Left ventricle myocardium superior (tissue), 1 donor: ENCODE data around the gene NUDT1. TPM values are rescaled to one million over a fixed set of nuclear protein-coding genes. Genes with fewer than 3 reads are reported as not detected.

Source experiments
- ATAC-seq: fragments of 200-7000 bp; cut with Tn5 transposase; one replicate; pipeline ENCODE4 v1.9.1; 2020; ENCODE audit warnings: mild to moderate bottlenecking, moderate library complexity
- DNase-seq: peaks from one replicate; pipeline ENCODE4 v3.0.0-alpha.2; 2020
- intact Hi-C: fragments of 100-400 bp; cut with micrococcal nuclease; formaldehyde crosslinking; loops from one replicate; pipeline ENCODE4 v1.11.0; 2022
- total RNA-seq: library from RNA; stranded (reverse); fragmentation: NEBNext Ultra II Directional; extraction: Animal tissue kit (Norgen Biotek cat#: 25700); gene quantifications from one replicate; pipeline ENCODE4 v1.2.1, GENCODE V29; 2021
- donor health status: DM: no; HTN: yes; CAD: no; lungs with severe emphysema.

Gene NUDT1
- total RNA-seq, 1 donor from 2014 or later, result 13.2 TPM

- no peak for ATAC-seq
- intact Hi-C loops, result no loop called here
- DNase-seq, result no peak
These were observed 22.0 kb upstream of the NUDT1 start for GRCh38 chr7:2220030-2220429.

GRCh38 chr7:2220506-2220905 is 21.5 kb upstream of the NUDT1 start:
- no peak for DNase-seq
- intact Hi-C loops, result no loop called here
- no peak for ATAC-seq

- intact Hi-C loops, result no loop called here
- DNase-seq (no peak), ATAC-seq (no peak)
These were observed 21.1 kb upstream of the NUDT1 start for GRCh38 chr7:2220954-2221353.

GRCh38 chr7:2222516-2222915 is 19.5 kb upstream of the NUDT1 start:
- intact Hi-C loops, result no loop called here
- ATAC-seq (no peak), DNase-seq (no peak)

GRCh38 chr7:2223321-2223720 is 18.7 kb upstream of the NUDT1 start:
- intact Hi-C loops, result no loop called here
- ATAC-seq (no peak), DNase-seq (no peak)

GRCh38 chr7:2224491-2224928 is 17.5 kb upstream of the NUDT1 start:
- ATAC-seq (no peak), DNase-seq (no peak)
- intact Hi-C loops, result no loop called here

GRCh38 chr7:2224934-2225333 is 17.1 kb upstream of the NUDT1 start:
- DNase-seq (no peak), ATAC-seq (peak; percentile 83)

GRCh38 chr7:2225336-2225735 is 16.7 kb upstream of the NUDT1 start:
- ATAC-seq, result peak; percentile 48
- DNase-seq, result no peak
- intact Hi-C loops, result no loop called here

More at GRCh38 chr7:2224934-2225333, 17.1 kb upstream of the NUDT1 start:
- intact Hi-C loops, result no loop called here

GRCh38 chr7:2225830-2226229 is 16.2 kb upstream of the NUDT1 start:
- intact Hi-C loops, result no loop called here
- DNase-seq, result no peak
- ATAC-seq, result no peak

GRCh38 chr7:2227699-2228098 is 14.3 kb upstream of the NUDT1 start:
- intact Hi-C loops, result no loop called here
- ATAC-seq (no peak), DNase-seq (no peak)

GRCh38 chr7:2228921-2229320 is 13.1 kb upstream of the NUDT1 start:
- intact Hi-C loops, result no loop called here
- DNase-seq (no peak), ATAC-seq (no peak)

- DNase-seq (no peak), ATAC-seq (no peak)
- intact Hi-C loops, result no loop called here
These were observed 12.6 kb upstream of the NUDT1 start for GRCh38 chr7:2229467-2229866.

- intact Hi-C loops, result no loop called here
- DNase-seq (no peak), ATAC-seq (no peak)
These were observed 11.8 kb upstream of the NUDT1 start for GRCh38 chr7:2230226-2230625.

GRCh38 chr7:2230882-2231281 is 11.1 kb upstream of the NUDT1 start:
- intact Hi-C loops, result no loop called here
- ATAC-seq (no peak), DNase-seq (no peak)

- ATAC-seq, result peak; percentile 46
- DNase-seq, result no peak
- intact Hi-C loops, result no loop called here
These were observed 9.8 kb upstream of the NUDT1 start for GRCh38 chr7:2231992-2232765.

- intact Hi-C loops, result no loop called here
- DNase-seq (peak; percentile 95), ATAC-seq (peak; percentile 93)
These were observed 9.1 kb upstream of the NUDT1 start, which contains the start of gene MAD1L1 for GRCh38 chr7:2232766-2233520. MAD1L1 (minus strand) TSS chr7:2232945; CDS start chr7:2230133, 2,812 bp downstream.

- no peak for DNase-seq
- ATAC-seq, result no peak
- intact Hi-C loops, result no loop called here
These were observed 8.1 kb upstream of the NUDT1 start for GRCh38 chr7:2233926-2234325.

GRCh38 chr7:2237109-2237602 is 4.9 kb upstream of the NUDT1 start:
- ATAC-seq, result no peak
- intact Hi-C loops, result no loop called here
- DNase-seq, result no peak

GRCh38 chr7:2239242-2239641 is 2.8 kb upstream of the NUDT1 start:
- no peak for ATAC-seq
- no peak for DNase-seq
- intact Hi-C loops, result no loop called here
